Measurements from ENCODE around the gene IRF2BPL. TPM values are rescaled to one million over a fixed set of nuclear protein-coding genes. Genes with fewer than 3 reads are reported as not detected.

IRF2BPL gene
- total and polyA plus RNA-seq, 9 of the 15 experiments (the other 6 are each of a cell fraction or from before 2014, with no cell fraction given) = 0.52 to 21.6 (median 2.5) TPM

DNA sequence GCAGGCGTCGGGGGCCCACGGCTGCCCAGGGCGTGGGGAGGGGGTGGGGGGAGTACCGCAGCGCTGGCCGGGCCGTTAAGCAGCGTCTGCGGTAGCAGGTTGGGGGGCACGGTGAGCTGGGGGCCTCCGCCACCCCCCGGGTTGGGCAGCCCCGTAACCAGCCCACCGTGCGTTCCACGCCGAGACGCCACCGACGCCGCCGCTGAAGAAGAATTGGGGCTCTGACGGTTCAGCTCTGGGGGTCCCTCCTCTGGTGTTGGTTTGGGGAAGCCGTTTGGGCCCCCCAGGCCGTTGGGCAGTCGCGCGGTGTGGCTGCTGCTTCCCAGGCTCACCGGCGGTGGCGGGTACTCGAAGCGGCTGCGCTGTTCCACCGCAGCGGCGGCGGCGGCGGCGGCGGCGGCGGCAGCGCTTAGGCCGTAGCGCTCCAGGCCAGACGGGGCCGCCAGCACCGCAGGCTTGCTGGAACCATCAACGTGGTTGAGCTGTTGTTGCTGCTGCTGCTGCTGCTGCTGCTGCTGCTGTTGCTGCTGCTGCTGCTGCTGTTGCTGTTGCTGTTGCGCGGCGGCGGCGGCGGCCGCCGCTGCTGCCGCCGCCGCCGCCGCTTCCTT is 1.5 kb downstream of the IRF2BPL start (continued):
- TF ChIP-seq, protein P1, sequence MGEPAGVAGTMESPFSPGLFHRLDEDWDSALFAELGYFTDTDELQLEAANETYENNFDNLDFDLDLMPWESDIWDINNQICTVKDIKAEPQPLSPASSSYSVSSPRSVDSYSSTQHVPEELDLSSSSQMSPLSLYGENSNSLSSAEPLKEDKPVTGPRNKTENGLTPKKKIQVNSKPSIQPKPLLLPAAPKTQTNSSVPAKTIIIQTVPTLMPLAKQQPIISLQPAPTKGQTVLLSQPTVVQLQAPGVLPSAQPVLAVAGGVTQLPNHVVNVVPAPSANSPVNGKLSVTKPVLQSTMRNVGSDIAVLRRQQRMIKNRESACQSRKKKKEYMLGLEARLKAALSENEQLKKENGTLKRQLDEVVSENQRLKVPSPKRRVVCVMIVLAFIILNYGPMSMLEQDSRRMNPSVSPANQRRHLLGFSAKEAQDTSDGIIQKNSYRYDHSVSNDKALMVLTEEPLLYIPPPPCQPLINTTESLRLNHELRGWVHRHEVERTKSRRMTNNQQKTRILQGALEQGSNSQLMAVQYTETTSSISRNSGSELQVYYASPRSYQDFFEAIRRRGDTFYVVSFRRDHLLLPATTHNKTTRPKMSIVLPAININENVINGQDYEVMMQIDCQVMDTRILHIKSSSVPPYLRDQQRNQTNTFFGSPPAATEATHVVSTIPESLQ (CRISPR knock-in tag; IDR thresholded peaks at IDR 0.05) = no peak
- TF ChIP-seq MEIS2 (IDR thresholded peaks at IDR 0.05; ENCODE audit: partially characterized antibody) (no peak), ZBTB7A (IDR thresholded peaks at IDR 0.05; ENCODE audit: borderline replicate concordance, control insufficient read depth, low read depth, low read length) (no peak), FOXK2 (conservative IDR thresholded peaks at IDR 0.05 in 1 of 2, IDR thresholded peaks at IDR 0.05 in 1 of 2; ENCODE audit: low read depth in 2 of 2) (no peak), ZNF589 (CRISPR knock-in tag; IDR thresholded peaks at IDR 0.05; ENCODE audit: low read depth) (no peak), EZH2 (IDR thresholded peaks at IDR 0.05; ENCODE audit: borderline replicate concordance, low read depth, low read length) (no peak), ZNF282 (CRISPR knock-in tag; IDR thresholded peaks at IDR 0.05) (no peak), POLR3A (IDR thresholded peaks at IDR 0.05; ENCODE audit: borderline replicate concordance, extremely low read depth, insufficient read depth, insufficient read length) (no peak), MYNN (IDR thresholded peaks at IDR 0.05) (no peak), MYNN (CRISPR knock-in tag; IDR thresholded peaks at IDR 0.05) (no peak), DACH1 (IDR thresholded peaks at IDR 0.05; ENCODE audit: partially characterized antibody) (no peak), LEF1 (IDR thresholded peaks at IDR 0.05) (no peak), TSC22D4 (tag; IDR thresholded peaks at IDR 0.05) (no peak), ZNF124 (CRISPR knock-in tag; IDR thresholded peaks at IDR 0.05) (no peak), HNRNPL (IDR thresholded peaks at IDR 0.05; ENCODE audit: low read depth, low read length) (0 out of 2 replicates have a peak, but pooled peaks have one; percentile 5)
- TF ChIP-seq, protein P2, sequence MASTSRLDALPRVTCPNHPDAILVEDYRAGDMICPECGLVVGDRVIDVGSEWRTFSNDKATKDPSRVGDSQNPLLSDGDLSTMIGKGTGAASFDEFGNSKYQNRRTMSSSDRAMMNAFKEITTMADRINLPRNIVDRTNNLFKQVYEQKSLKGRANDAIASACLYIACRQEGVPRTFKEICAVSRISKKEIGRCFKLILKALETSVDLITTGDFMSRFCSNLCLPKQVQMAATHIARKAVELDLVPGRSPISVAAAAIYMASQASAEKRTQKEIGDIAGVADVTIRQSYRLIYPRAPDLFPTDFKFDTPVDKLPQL (IDR thresholded peaks at IDR 0.05; ENCODE audit: extremely low read depth, insufficient read length) = no peak
- TF ChIP-seq, protein P3, sequence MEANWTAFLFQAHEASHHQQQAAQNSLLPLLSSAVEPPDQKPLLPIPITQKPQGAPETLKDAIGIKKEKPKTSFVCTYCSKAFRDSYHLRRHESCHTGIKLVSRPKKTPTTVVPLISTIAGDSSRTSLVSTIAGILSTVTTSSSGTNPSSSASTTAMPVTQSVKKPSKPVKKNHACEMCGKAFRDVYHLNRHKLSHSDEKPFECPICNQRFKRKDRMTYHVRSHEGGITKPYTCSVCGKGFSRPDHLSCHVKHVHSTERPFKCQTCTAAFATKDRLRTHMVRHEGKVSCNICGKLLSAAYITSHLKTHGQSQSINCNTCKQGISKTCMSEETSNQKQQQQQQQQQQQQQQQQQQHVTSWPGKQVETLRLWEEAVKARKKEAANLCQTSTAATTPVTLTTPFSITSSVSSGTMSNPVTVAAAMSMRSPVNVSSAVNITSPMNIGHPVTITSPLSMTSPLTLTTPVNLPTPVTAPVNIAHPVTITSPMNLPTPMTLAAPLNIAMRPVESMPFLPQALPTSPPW (CRISPR knock-in tag; IDR thresholded peaks at IDR 0.05) = no peak
- TF ChIP-seq, protein P4, sequence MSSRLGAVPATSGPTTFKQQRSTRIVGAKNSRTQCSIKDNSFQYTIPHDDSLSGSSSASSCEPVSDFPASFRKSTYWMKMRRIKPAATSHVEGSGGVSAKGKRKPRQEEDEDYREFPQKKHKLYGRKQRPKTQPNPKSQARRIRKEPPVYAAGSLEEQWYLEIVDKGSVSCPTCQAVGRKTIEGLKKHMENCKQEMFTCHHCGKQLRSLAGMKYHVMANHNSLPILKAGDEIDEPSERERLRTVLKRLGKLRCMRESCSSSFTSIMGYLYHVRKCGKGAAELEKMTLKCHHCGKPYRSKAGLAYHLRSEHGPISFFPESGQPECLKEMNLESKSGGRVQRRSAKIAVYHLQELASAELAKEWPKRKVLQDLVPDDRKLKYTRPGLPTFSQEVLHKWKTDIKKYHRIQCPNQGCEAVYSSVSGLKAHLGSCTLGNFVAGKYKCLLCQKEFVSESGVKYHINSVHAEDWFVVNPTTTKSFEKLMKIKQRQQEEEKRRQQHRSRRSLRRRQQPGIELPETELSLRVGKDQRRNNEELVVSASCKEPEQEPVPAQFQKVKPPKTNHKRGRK (tag; IDR thresholded peaks at IDR 0.05) = no peak
- TF ChIP-seq, protein P5, sequence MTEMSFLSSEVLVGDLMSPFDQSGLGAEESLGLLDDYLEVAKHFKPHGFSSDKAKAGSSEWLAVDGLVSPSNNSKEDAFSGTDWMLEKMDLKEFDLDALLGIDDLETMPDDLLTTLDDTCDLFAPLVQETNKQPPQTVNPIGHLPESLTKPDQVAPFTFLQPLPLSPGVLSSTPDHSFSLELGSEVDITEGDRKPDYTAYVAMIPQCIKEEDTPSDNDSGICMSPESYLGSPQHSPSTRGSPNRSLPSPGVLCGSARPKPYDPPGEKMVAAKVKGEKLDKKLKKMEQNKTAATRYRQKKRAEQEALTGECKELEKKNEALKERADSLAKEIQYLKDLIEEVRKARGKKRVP (CRISPR knock-in tag; IDR thresholded peaks at IDR 0.05) = no peak
- TF ChIP-seq, protein P6, sequence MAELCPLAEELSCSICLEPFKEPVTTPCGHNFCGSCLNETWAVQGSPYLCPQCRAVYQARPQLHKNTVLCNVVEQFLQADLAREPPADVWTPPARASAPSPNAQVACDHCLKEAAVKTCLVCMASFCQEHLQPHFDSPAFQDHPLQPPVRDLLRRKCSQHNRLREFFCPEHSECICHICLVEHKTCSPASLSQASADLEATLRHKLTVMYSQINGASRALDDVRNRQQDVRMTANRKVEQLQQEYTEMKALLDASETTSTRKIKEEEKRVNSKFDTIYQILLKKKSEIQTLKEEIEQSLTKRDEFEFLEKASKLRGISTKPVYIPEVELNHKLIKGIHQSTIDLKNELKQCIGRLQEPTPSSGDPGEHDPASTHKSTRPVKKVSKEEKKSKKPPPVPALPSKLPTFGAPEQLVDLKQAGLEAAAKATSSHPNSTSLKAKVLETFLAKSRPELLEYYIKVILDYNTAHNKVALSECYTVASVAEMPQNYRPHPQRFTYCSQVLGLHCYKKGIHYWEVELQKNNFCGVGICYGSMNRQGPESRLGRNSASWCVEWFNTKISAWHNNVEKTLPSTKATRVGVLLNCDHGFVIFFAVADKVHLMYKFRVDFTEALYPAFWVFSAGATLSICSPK (IDR thresholded peaks at IDR 0.05; ENCODE audit: borderline replicate concordance) = no peak

Data from K562 (cell line).